GM23248 (cell line): ENCODE results near the gene VARS2. TPM values are rescaled to one million over a fixed set of nuclear protein-coding genes. Genes with fewer than 3 reads are reported as not detected.

Experiments used
- DNase-seq: peaks from one replicate; pipeline ENCODE4 v3.0.0-alpha.2; 2015
- H2AFZ ChIP-seq: fragments of 200-600 bp; sonication (generic); 2 replicates; pipeline ENCODE4 v1.6.1; 2016; ENCODE audit warnings: antibody characterized with exemption
- H3F3A ChIP-seq: fragments of 200-600 bp; sonication (generic); 2 replicates; pipeline ENCODE4 v1.6.1; 2016; ENCODE audit warnings: mild to moderate bottlenecking, antibody characterized with exemption, mixed run types; ENCODE audit not compliant: insufficient read depth
- H3K27ac ChIP-seq: fragments of 200-600 bp; sonication (generic); 2 replicates; pipeline ENCODE4 v1.5.1; 2016; ENCODE audit warnings: mild to moderate bottlenecking
- H3K27me3 ChIP-seq: fragments of 200-600 bp; sonication (generic); replicated peaks from 2 replicates; pipeline ENCODE4 v1.6.1; 2016; ENCODE audit warnings: mild to moderate bottlenecking; ENCODE audit not compliant: insufficient read depth
- H3K36me3 ChIP-seq: fragments of 200-600 bp; sonication (generic); 2 replicates; pipeline ENCODE4 v1.6.1; 2016; ENCODE audit warnings: low read depth, mild to moderate bottlenecking
- H3K4me1 ChIP-seq: fragments of 200-600 bp; sonication (generic); 2 replicates; pipeline ENCODE4 v1.6.1; 2016; ENCODE audit warnings: mild to moderate bottlenecking; ENCODE audit not compliant: insufficient read depth
- H3K4me2 ChIP-seq: fragments of 200-600 bp; sonication (generic); one replicate; pipeline ENCODE4 v1.6.1; 2016; ENCODE audit warnings: mild to moderate bottlenecking; ENCODE audit not compliant: unreplicated experiment
- H3K4me3 ChIP-seq: fragments of 200-600 bp; sonication (generic); 2 replicates; pipeline ENCODE4 v1.5.1; 2016; ENCODE audit warnings: mild to moderate bottlenecking
- H3K79me2 ChIP-seq: fragments of 200-600 bp; sonication (generic); 2 replicates; pipeline ENCODE4 v1.6.1; 2016; ENCODE audit warnings: mild to moderate bottlenecking; ENCODE audit not compliant: insufficient read depth
- H3K9ac ChIP-seq: fragments of 200-600 bp; sonication (generic); 2 replicates; pipeline ENCODE4 v1.6.1; 2016; ENCODE audit warnings: mild to moderate bottlenecking
- H3K9me2 ChIP-seq: fragments of 200-600 bp; sonication (generic); 2 replicates; pipeline ENCODE4 v1.6.1; 2016; ENCODE audit warnings: mixed run types, mild to moderate bottlenecking, moderate library complexity; ENCODE audit not compliant: insufficient read depth
- H3K9me3 ChIP-seq: fragments of 200-600 bp; sonication (generic); one replicate; pipeline ENCODE4 v1.6.1; 2017; ENCODE audit warnings: low read depth
- H4K20me1 ChIP-seq: fragments of 200-600 bp; sonication (generic); 2 replicates; pipeline ENCODE4 v1.6.0; 2016; ENCODE audit not compliant: insufficient read depth
- EZH2 ChIP-seq: fragments of 200-600 bp; sonication (generic); IDR thresholded peaks from 2 replicates; pipeline ENCODE4 v1.6.1; 2018; ENCODE audit warnings: antibody characterized with exemption, mild to moderate bottlenecking; ENCODE audit not compliant: insufficient read depth, poor library complexity, severe bottlenecking
- EZH2phosphoT487 ChIP-seq: fragments of 200-600 bp; sonication (generic); IDR thresholded peaks from 2 replicates; pipeline ENCODE4 v1.6.1; 2018; ENCODE audit warnings: antibody characterized with exemption, moderate library complexity, mild to moderate bottlenecking, low read depth; ENCODE audit not compliant: insufficient read depth
- WGBS, 2 experiments: methylation state at CpG; one replicate each; pipeline ENCODE4 v1.1.6; 2015 to 2017; ENCODE audit warnings: low lambda C conversion rate in 2 of 2, low coverage in 1 of 2; ENCODE audit errors: missing lambda C conversion rate in 2 of 2; 5-methylcytosine and 5-hydroxymethylcytosine counted together
- in situ Hi-C: fragments of 300-500 bp; cut with MboI; formaldehyde crosslinking; loops from 2 replicates; pipeline ENCODE4 v1.15.0; 2020
- polyA plus RNA-seq: library from polyadenylated mRNA; unstranded; fragments of >200 nt; fragmentation: Nextera tagmentation; extraction: Ambion mirVana; gene quantifications from 2 replicates; pipeline ENCODE4 v1.2.1, GENCODE V29; 2016
- total RNA-seq: library from RNA; depleted of rRNA; stranded (reverse); fragments of >200 nt; shearing (Covaris generic); gene quantifications from 2 replicates; pipeline ENCODE4 v1.2.3, GENCODE V29; 2014

Gene VARS2
- total and polyA plus RNA-seq, 2 experiments from 2014 or later, result 9.9 to 20.8 TPM

DNA sequence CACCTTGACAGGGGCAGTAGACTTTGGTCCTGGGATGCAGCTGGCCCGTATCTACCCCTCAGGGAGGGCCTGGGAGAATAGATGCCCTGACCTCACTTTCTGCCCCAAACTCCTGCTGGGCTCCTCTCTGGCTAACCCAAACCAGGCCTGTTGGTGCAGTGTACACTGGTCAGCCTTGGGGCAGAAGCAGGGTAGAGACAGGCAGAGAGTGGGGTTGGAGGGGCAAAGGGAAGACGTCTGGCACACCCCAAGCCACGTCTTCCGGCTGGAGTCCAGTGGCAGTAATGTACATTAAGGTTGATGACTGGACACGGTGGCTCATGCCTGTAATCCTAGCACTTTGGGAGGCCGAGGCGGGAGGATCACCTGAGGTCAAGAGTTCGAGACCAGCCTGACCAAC, 20.4 kb upstream of the VARS2 start:
- WGBS, 2 experiments, result 91 to 94% methylated on average over 8 of the region's 8 CpGs
- TF ChIP-seq EZH2phosphoT487, result no peak
- no peak for TF ChIP-seq EZH2
- in situ Hi-C loops, result no loop called here

DNA sequence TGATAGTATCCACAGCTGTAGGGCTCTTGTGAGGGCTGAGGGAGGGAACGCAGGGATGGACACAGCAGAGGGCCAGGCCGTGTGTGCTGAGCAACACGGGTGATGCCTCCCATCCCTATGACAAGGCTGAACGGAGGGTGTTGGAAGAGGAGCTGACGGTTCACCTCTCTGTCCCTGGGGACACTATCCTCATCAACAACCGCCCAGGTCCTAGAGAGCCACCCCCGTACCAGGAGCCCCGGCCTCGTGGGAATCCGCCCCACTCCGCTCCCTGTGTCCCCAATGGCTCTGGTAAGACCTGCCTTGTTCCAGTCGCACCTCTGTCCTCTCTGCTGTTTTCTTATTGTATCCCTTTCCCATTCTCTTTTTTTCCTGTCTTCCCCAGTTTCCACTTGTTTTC, 19.7 kb upstream of the VARS2 start:
- Histone ChIP-seq H3K27ac (no peak overlapping the region), H3K79me2 (peaks cover 4% of the 10 kb centered on the region; the same call in 1 of the 2 replicates), H2AFZ (no peak overlapping the region), H3K4me1 (no peaks in the 10 kb centered on the region), H3K9me2 (no peaks in the 10 kb centered on the region), H3K9me3 (no peaks in the 10 kb centered on the region), H4K20me1 (no peaks in the 10 kb centered on the region), H3F3A (no peaks in the 10 kb centered on the region), H3K27me3 (no peaks in the 10 kb centered on the region), H3K4me2 (no peak overlapping the region), H3K4me3 (no peak overlapping the region), H3K9ac (no peak overlapping the region), H3K36me3 (no peaks in the 10 kb centered on the region)
- in situ Hi-C loops, result no loop called here
- no peak for DNase-seq
- TF ChIP-seq EZH2phosphoT487, result no peak
- TF ChIP-seq EZH2, result no peak
- 96% methylated on average over 12 of the region's 12 CpGs for WGBS, 2 experiments

More for the DNA sequence above, 20.4 kb upstream of the VARS2 start:
- no peaks in the 10 kb centered on the region for H4K20me1 ChIP-seq
- H3K79me2 ChIP-seq, result peaks cover 4% of the 10 kb centered on the region; the same call in 1 of the 2 replicates
- H2AFZ ChIP-seq, result no peak overlapping the region
- peaks cover 3% of the 10 kb centered on the region for H3K4me1 ChIP-seq
- no peak overlapping the region for H3K9ac ChIP-seq
- no peaks in the 10 kb centered on the region for H3K9me3 ChIP-seq
- H3F3A ChIP-seq, result no peaks in the 10 kb centered on the region
- no peak overlapping the region for H3K4me2 ChIP-seq
- H3K36me3 ChIP-seq, result no peaks in the 10 kb centered on the region
- H3K4me3 ChIP-seq, result no peak overlapping the region
- H3K27me3 ChIP-seq, result no peaks in the 10 kb centered on the region
- no peak overlapping the region for H3K27ac ChIP-seq
- no peaks in the 10 kb centered on the region for H3K9me2 ChIP-seq
- no peak for DNase-seq

DNA sequence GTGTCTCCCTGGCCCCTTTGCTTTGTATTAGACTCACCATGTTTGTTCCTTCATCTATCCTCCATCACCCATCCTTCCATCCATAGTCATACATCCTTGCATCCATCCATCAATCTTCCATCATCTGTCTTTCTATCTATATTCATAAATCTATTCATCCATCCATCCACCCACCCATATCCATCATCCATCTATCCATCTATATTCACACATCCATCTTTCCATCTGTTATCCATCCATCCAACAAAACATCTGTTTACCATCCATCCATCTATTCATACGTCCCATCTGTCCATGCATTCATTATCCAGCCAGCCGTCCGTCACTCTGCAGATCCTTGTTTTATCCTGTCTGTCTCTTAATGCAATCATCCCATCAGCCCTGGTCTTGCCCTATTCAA, 19.1 kb upstream of the VARS2 start:
- no peaks in the 10 kb centered on the region for H4K20me1 ChIP-seq
- no peaks in the 10 kb centered on the region for H3F3A ChIP-seq
- peaks cover 4% of the 10 kb centered on the region; the same call in 1 of the 2 replicates for H3K79me2 ChIP-seq
- WGBS, 2 experiments, result 94 to 98% methylated on average over 3 of the region's 3 CpGs
- H3K9ac ChIP-seq, result no peak overlapping the region
- H3K36me3 ChIP-seq, result no peaks in the 10 kb centered on the region
- H2AFZ ChIP-seq, result no peak overlapping the region
- TF ChIP-seq EZH2, result no peak
- TF ChIP-seq EZH2phosphoT487, result no peak
- no peaks in the 10 kb centered on the region for H3K27me3 ChIP-seq
- no peak overlapping the region for H3K4me3 ChIP-seq
- H3K9me3 ChIP-seq, result no peaks in the 10 kb centered on the region
- in situ Hi-C loops, result no loop called here
- H3K27ac ChIP-seq, result no peak overlapping the region
- H3K9me2 ChIP-seq, result no peaks in the 10 kb centered on the region
- no peaks in the 10 kb centered on the region for H3K4me1 ChIP-seq
- H3K4me2 ChIP-seq, result no peak overlapping the region
- DNase-seq, result no peak

DNA sequence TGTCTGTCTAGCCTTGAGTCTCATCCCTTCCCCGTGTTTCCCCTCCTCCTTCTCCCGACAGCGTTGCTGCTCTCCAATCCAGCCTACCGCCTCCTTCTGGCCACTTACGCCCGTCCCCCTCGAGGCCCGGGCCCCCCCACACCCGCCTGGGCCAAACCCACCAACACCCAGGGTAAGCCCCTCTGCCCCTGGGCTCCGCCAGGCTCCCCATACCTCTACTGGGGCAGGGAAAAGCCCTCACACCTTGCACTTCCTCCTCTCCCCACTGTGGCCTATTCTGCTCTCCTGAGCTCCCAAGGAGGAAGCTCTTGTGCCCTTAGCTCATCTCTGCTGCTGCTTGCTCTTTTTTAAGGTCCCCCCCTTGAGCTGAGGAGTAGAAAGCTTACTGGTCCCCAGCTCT, 18.7 kb upstream of the VARS2 start:
- DNase-seq, result no peak
- no peak overlapping the region for H3K9ac ChIP-seq
- no peaks in the 10 kb centered on the region for H3K4me1 ChIP-seq
- H2AFZ ChIP-seq, result no peak overlapping the region
- H3F3A ChIP-seq, result no peaks in the 10 kb centered on the region
- 81 to 85% methylated on average over 4 to 10 of the region's 10 CpGs for WGBS, 2 experiments
- H3K36me3 ChIP-seq, result no peaks in the 10 kb centered on the region
- peaks cover 2% of the 10 kb centered on the region; the same call in 1 of the 2 replicates for H3K79me2 ChIP-seq
- no peaks in the 10 kb centered on the region for H3K27me3 ChIP-seq
- H3K4me2 ChIP-seq, result no peak overlapping the region
- no peaks in the 10 kb centered on the region for H3K9me2 ChIP-seq
- H3K4me3 ChIP-seq, result no peak overlapping the region
- no peak for TF ChIP-seq EZH2phosphoT487
- H3K9me3 ChIP-seq, result no peaks in the 10 kb centered on the region
- H3K27ac ChIP-seq, result no peak overlapping the region
- in situ Hi-C loops, result no loop called here
- no peaks in the 10 kb centered on the region for H4K20me1 ChIP-seq

DNA sequence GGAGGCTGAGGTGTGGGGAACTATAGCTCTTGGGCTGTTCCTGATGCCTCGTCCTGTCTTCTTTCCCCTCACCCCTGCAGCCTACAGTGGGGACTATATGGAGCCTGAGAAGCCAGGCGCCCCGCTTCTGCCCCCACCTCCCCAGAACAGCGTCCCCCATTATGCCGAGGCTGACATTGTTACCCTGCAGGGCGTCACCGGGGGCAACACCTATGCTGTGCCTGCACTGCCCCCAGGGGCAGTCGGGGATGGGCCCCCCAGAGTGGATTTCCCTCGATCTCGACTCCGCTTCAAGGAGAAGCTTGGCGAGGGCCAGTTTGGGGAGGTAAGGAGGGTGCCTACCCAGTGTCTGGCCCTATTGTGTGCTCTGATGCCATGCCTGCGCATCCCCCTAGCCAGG, 17.5 kb upstream of the VARS2 start:
- H3K36me3 ChIP-seq, result no peaks in the 10 kb centered on the region
- H3K27me3 ChIP-seq, result no peaks in the 10 kb centered on the region
- no peak overlapping the region for H2AFZ ChIP-seq
- in situ Hi-C loops, result no loop called here
- H3K4me3 ChIP-seq, result no peak overlapping the region
- no peaks in the 10 kb centered on the region for H3K79me2 ChIP-seq
- H3K9ac ChIP-seq, result no peak overlapping the region
- whole genome bisulfite sequencing, 2 experiments, result 92 to 94% methylated on average over 12 to 13 of the region's 13 CpGs
- H3K9me2 ChIP-seq, result no peaks in the 10 kb centered on the region
- H3K27ac ChIP-seq, result no peak overlapping the region
- TF ChIP-seq EZH2phosphoT487 (no peak), EZH2 (no peak)
- H3K9me3 ChIP-seq, result no peaks in the 10 kb centered on the region
- H4K20me1 ChIP-seq, result no peaks in the 10 kb centered on the region
- H3K4me2 ChIP-seq, result no peak overlapping the region
- no peak for DNase-seq
- no peaks in the 10 kb centered on the region for H3K4me1 ChIP-seq
- H3F3A ChIP-seq, result no peaks in the 10 kb centered on the region
